Bone marrow (tissue), 2 donors: ENCODE results near the gene CEP95.
"Not testable (repeated sequence)": the region's sequence is repeated elsewhere in the genome, so short reads cannot be mapped to it uniquely, and the experiment has no call there.

Experiments used
- DNase-seq, 2 donors: peaks; one replicate each; lab custom pipeline; 2025; lab: John Stamatoyannopoulos, UW

The CEP95 gene

GRCh38 chr17:64573214-64573613 is 66.4 kb downstream of the CEP95 start:
- DNase-seq, result no peak

GRCh38 chr17:64574646-64575045 is 67.9 kb downstream of the CEP95 start:
- no peak for DNase-seq

GRCh38 chr17:64575431-64575830 is 68.7 kb downstream of the CEP95 start:
- no peak for DNase-seq

GRCh38 chr17:64577025-64577424 is 70.2 kb downstream of the CEP95 start:
- not testable (repeated sequence) for DNase-seq

- DNase-seq, result no peak
These were observed 73.1 kb downstream of the CEP95 start for GRCh38 chr17:64579917-64580316.

GRCh38 chr17:64580384-64581315 is 73.9 kb downstream of the CEP95 start:
- DNase-seq, result no peak

GRCh38 chr17:64583038-64583437 is 76.3 kb downstream of the CEP95 start:
- DNase-seq, result no peak

GRCh38 chr17:64585146-64585545 is 78.4 kb downstream of the CEP95 start:
- DNase-seq, result no peak
